ENCODE data around the gene XYLB. TPM values are rescaled to one million over a fixed set of nuclear protein-coding genes. Genes with fewer than 3 reads are reported as not detected.

XYLB gene
- total RNA-seq, 1 donor from 2014 or later, result 1.9 TPM

DNA sequence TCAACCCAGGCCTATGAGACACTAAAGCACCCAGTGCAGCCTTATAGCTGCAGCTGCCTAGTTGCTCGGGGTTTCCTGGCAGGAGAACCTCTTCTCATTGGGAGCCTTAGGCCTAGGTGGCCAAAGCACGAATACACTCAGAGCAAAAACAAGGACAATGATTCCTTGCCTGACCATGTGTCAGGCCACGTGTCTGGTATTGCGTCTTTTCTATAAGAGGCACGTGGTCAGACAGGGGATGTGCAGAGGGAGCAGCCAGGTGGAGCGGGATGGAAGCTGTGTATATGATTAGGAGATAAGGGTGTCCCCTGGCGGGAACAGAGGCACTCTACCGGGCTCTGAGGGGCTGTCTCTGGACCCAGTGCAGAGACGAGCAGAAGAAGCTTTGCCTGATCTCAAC, 38.1 kb upstream of the XYLB start:
- Histone ChIP-seq H3K36me3 (ENCODE audit: control insufficient read depth, insufficient read depth, low read length) (no peaks in the 10 kb centered on the region), H3K4me3 (ENCODE audit: low read depth, low read length) (no peak overlapping the region), H3K27me3 (ENCODE audit: control insufficient read depth, insufficient read depth, low read length) (no peaks in the 10 kb centered on the region)
- TF ChIP-seq, protein P1, sequence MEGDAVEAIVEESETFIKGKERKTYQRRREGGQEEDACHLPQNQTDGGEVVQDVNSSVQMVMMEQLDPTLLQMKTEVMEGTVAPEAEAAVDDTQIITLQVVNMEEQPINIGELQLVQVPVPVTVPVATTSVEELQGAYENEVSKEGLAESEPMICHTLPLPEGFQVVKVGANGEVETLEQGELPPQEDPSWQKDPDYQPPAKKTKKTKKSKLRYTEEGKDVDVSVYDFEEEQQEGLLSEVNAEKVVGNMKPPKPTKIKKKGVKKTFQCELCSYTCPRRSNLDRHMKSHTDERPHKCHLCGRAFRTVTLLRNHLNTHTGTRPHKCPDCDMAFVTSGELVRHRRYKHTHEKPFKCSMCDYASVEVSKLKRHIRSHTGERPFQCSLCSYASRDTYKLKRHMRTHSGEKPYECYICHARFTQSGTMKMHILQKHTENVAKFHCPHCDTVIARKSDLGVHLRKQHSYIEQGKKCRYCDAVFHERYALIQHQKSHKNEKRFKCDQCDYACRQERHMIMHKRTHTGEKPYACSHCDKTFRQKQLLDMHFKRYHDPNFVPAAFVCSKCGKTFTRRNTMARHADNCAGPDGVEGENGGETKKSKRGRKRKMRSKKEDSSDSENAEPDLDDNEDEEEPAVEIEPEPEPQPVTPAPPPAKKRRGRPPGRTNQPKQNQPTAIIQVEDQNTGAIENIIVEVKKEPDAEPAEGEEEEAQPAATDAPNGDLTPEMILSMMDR (IDR thresholded peaks at IDR 0.05; ENCODE audit: insufficient read depth, low read length, poor library complexity, severe bottlenecking), result no peak
- no peak for DNase-seq (ENCODE audit: low read depth)

DNA sequence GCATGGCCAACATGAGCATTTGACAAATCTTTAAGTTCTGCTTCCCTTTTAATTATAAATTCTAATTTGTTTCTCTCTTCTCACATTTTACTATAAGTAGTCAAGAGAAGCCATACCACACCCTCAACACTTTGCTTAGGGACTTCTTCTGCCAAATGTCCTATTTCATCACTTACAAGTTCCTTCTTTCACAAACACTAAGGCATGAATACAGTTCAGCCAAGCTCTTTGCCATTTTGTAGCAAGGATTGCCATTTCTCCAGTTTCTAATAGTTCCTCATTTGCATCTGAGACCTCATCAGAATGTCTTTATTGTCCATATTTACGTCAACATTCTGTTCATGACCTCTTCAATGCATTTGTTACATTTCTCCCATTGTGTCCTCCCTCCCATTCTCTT, 35.1 kb upstream of the XYLB start:
- Histone ChIP-seq H3K4me3 (ENCODE audit: low read depth, low read length) (no peak overlapping the region), H3K36me3 (ENCODE audit: control insufficient read depth, insufficient read depth, low read length) (no peaks in the 10 kb centered on the region), H3K27me3 (ENCODE audit: control insufficient read depth, insufficient read depth, low read length) (peaks cover 3% of the 10 kb centered on the region)
- no peak for DNase-seq (ENCODE audit: low read depth)
- TF ChIP-seq, protein P1 (IDR thresholded peaks at IDR 0.05; ENCODE audit: insufficient read depth, low read length, poor library complexity, severe bottlenecking), result no peak

DNA sequence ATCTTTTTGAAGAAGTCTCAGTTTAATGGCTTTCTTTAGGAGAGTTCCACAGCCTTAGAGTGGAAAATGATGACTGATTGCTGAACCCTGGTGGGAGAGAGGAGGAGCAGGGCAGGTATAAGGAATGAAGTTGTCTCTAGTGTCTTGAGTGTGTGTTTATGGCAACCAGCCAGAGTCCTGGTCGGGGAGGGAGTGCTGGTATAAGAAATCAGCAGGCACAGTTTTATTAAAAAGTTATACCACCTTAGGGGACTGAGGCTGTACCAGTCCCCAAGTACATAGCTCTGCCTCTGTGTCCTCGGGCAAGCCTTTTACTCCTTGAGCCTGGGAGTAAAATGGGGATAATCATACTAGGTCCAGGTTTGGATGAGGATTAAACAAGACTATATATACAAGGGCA, 34.6 kb upstream of the XYLB start:
- peaks cover 3% of the 10 kb centered on the region for H3K27me3 ChIP-seq (ENCODE audit: control insufficient read depth, insufficient read depth, low read length)
- TF ChIP-seq, protein P1 (IDR thresholded peaks at IDR 0.05; ENCODE audit: insufficient read depth, low read length, poor library complexity, severe bottlenecking), result no peak
- H3K4me3 ChIP-seq (ENCODE audit: low read depth, low read length), result no peak overlapping the region
- no peaks in the 10 kb centered on the region for H3K36me3 ChIP-seq (ENCODE audit: control insufficient read depth, insufficient read depth, low read length)
- no peak for DNase-seq (ENCODE audit: low read depth)

DNA sequence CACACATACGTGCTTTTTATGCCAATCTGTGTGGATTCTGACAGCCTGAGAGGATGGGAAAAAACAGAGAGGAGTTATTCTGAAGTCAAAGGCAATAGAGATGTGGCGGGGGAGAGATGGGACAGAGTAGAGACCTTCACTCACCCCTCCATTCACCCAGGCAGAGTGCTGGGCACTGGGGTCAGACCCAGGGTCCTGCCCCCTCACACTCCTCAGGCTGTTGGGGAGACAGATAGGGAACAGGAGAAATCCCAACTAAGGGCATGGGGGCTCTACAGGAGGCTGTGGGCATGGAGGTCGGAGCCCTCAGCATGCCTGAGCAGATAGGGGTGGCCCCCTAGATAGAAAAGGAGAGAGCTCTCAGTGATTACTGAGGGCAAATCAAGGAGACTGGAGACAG, 34.2 kb upstream of the XYLB start:
- Histone ChIP-seq H3K27me3 (ENCODE audit: control insufficient read depth, insufficient read depth, low read length) (peaks cover 3% of the 10 kb centered on the region), H3K36me3 (ENCODE audit: control insufficient read depth, insufficient read depth, low read length) (no peaks in the 10 kb centered on the region), H3K4me3 (ENCODE audit: low read depth, low read length) (no peak overlapping the region)
- TF ChIP-seq, protein P1 (IDR thresholded peaks at IDR 0.05; ENCODE audit: insufficient read depth, low read length, poor library complexity, severe bottlenecking), result no peak
- no peak for DNase-seq (ENCODE audit: low read depth)

DNA sequence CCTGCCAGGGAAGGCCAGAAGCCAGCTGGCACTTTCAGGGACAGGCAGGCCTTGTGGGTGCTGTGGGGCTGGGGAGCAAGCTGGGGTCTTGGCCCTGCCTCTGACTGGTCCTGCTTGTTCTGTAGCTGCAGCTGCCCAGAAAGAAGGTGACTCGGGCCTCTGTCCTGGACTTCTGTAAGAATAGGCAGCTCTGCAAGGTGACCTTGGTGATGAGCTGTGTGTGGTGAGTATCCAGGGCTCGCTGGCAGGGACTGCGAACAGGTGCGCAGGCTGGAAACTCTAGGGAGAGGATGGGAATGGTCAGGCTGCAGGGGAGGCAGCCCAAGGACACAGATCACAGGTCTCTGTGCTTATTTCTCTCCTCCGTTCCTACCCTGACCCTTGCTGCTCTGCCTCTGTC, 33.3 kb upstream of the XYLB start:
- peaks cover 3% of the 10 kb centered on the region for H3K27me3 ChIP-seq (ENCODE audit: control insufficient read depth, insufficient read depth, low read length)
- no peak overlapping the region for H3K4me3 ChIP-seq (ENCODE audit: low read depth, low read length)
- no peak for DNase-seq (ENCODE audit: low read depth)
- TF ChIP-seq, protein P1 (IDR thresholded peaks at IDR 0.05; ENCODE audit: insufficient read depth, low read length, poor library complexity, severe bottlenecking), result no peak
- no peaks in the 10 kb centered on the region for H3K36me3 ChIP-seq (ENCODE audit: control insufficient read depth, insufficient read depth, low read length)

DNA sequence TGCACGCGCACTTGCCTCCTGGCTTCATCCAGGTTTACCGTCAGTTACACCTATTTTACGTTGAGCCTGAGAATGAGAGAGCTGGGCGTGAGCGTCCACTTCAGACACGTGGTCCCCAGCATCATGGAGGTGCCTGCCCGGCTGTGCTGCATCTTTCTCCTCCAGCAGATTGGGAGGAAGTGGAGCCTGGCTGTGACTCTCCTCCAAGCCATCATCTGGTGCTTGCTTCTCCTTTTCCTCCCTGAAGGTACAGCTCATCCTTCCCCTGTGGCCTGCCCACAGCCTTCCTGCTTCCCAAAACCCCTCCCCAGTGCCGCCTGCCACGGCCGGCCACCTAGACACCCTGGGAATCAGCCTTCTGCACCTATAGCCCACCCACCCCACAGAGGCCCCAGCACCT, 32.9 kb upstream of the XYLB start:
- Histone ChIP-seq H3K4me3 (ENCODE audit: low read depth, low read length) (no peak overlapping the region), H3K27me3 (ENCODE audit: control insufficient read depth, insufficient read depth, low read length) (peaks cover 3% of the 10 kb centered on the region), H3K36me3 (ENCODE audit: control insufficient read depth, insufficient read depth, low read length) (no peaks in the 10 kb centered on the region)
- no peak for DNase-seq (ENCODE audit: low read depth)
- TF ChIP-seq, protein P1 (IDR thresholded peaks at IDR 0.05; ENCODE audit: insufficient read depth, low read length, poor library complexity, severe bottlenecking), result no peak
